HEK293 (cell line): ENCODE measurements around the gene TMEM184C.

Source experiments
- CTCF ChIA-PET: fragments of 350-600 bp; formaldehyde crosslinking; extraction: SDS; loops from one replicate; lab custom pipeline; 2021; ENCODE audit warnings: antibody characterized with exemption; lab: Yijun Ruan, JAX
- POLR2A ChIA-PET: fragments of 300-600 bp; formaldehyde crosslinking; extraction: SDS; loops from one replicate; lab custom pipeline; 2020; ENCODE audit warnings: antibody characterized with exemption, inconsistent platforms; lab: Yijun Ruan, JAX
- H3K27ac ChIP-seq: fragments of 200-500 bp; sonication (Bioruptor generic); 2 replicates; pipeline ENCODE4 v1.5.1; 2014; ENCODE audit warnings: low read depth, low read length, control low read depth, inconsistent platforms; ENCODE audit errors: extremely low read depth
- H3K36me3 ChIP-seq, 2 experiments: fragments of 200-500 bp in 1 of 2; sonication (Bioruptor generic) in 1 of 2; 1 replicate in 1 of 2; 2 replicates in 1 of 2; pipeline ENCODE4 v1.5.1; 2014 to 2017; ENCODE audit warnings: inconsistent platforms in 2 of 2, low read length in 2 of 2; ENCODE audit not compliant: control insufficient read depth in 2 of 2, insufficient read depth in 1 of 2
- H3K4me1 ChIP-seq: fragments of 200-500 bp; sonication (Bioruptor generic); 2 replicates; pipeline ENCODE4 v1.5.1; 2014; ENCODE audit warnings: mild to moderate bottlenecking, low read length, inconsistent platforms; ENCODE audit not compliant: control insufficient read depth, insufficient read depth
- H3K4me3 ChIP-seq: 2 replicates; pipeline ENCODE4 v1.5.1; 2011; ENCODE audit warnings: low read depth, mild to moderate bottlenecking, control low read depth, low read length, moderate library complexity
- H3K9me3 ChIP-seq: fragments of 200-500 bp; sonication (Bioruptor generic); 2 replicates; pipeline ENCODE4 v1.5.1; 2014; ENCODE audit warnings: low read depth, low read length, inconsistent platforms; ENCODE audit not compliant: control insufficient read depth, insufficient read depth
- BCL6B ChIP-seq: fragments of 450-650 bp; formaldehyde crosslinking; IDR thresholded peaks from 2 replicates; pipeline ENCODE4 v1.5.1; 2017; ENCODE audit warnings: missing biosample characterization, missing genetic modification characterization
- INSM2 ChIP-seq: fragments of 450-650 bp; formaldehyde crosslinking; IDR thresholded peaks from 2 replicates; pipeline ENCODE4 v1.5.1; 2016; ENCODE audit warnings: missing biosample characterization, missing genetic modification characterization
- REST ChIP-seq: fragments of 450-650 bp; formaldehyde crosslinking; IDR thresholded peaks from 2 replicates; pipeline ENCODE4 v1.5.1; 2016; ENCODE audit warnings: missing biosample characterization, missing genetic modification characterization
- SP7 ChIP-seq: fragments of 450-650 bp; formaldehyde crosslinking; IDR thresholded peaks from 2 replicates; pipeline ENCODE4 v1.5.1; 2016; ENCODE audit warnings: missing biosample characterization, missing genetic modification characterization
- ZFHX2 ChIP-seq: fragments of 450-650 bp; formaldehyde crosslinking; conservative IDR thresholded peaks from 2 replicates; pipeline ENCODE4 v1.5.1; 2016; ENCODE audit warnings: missing biosample characterization, missing genetic modification characterization
- ZNF426 ChIP-seq: fragments of 450-650 bp; formaldehyde crosslinking; IDR thresholded peaks from 2 replicates; pipeline ENCODE4 v1.5.1; 2017; ENCODE audit warnings: missing biosample characterization, missing genetic modification characterization, mild to moderate bottlenecking, inconsistent platforms, moderate library complexity
- ZNF488 ChIP-seq: fragments of 450-650 bp; formaldehyde crosslinking; IDR thresholded peaks from 2 replicates; pipeline ENCODE4 v1.5.1; 2016; ENCODE audit warnings: missing biosample characterization, missing genetic modification characterization
- ZNF518A ChIP-seq: fragments of 450-650 bp; formaldehyde crosslinking; conservative IDR thresholded peaks from 2 replicates; pipeline ENCODE4 v1.5.1; 2016; ENCODE audit warnings: low read depth, missing biosample characterization, missing genetic modification characterization
- ZNF529 ChIP-seq: fragments of 450-650 bp; formaldehyde crosslinking; IDR thresholded peaks from 2 replicates; pipeline ENCODE4 v1.5.1; 2017; ENCODE audit warnings: missing genetic modification characterization, missing biosample characterization; ENCODE audit not compliant: insufficient replicate concordance
- ZNF571 ChIP-seq: fragments of 450-650 bp; formaldehyde crosslinking; IDR thresholded peaks from 2 replicates; pipeline ENCODE4 v1.5.0; 2017; ENCODE audit warnings: missing biosample characterization, missing genetic modification characterization
- ZNF600 ChIP-seq: fragments of 450-650 bp; formaldehyde crosslinking; IDR thresholded peaks from 2 replicates; pipeline ENCODE4 v1.5.1; 2016; ENCODE audit warnings: missing biosample characterization, missing genetic modification characterization
- ZNF654 ChIP-seq: fragments of 450-650 bp; formaldehyde crosslinking; IDR thresholded peaks from 2 replicates; pipeline ENCODE4 v1.5.1; 2016; ENCODE audit warnings: low read depth, missing biosample characterization, missing genetic modification characterization
- ZNF777 ChIP-seq: fragments of 450-650 bp; formaldehyde crosslinking; IDR thresholded peaks from 2 replicates; pipeline ENCODE4 v1.5.1; 2017; ENCODE audit warnings: missing biosample characterization, missing genetic modification characterization, borderline replicate concordance

Gene TMEM184C

GRCh38 chr4:147714575-147715401 lies 97.6 kb downstream of the TMEM184C start (continued):
- TF ChIP-seq ZNF571 (tag by site-specific recombination) (no peak), ZNF600 (tag by site-specific recombination) (no peak), REST (tag by site-specific recombination) (no peak), INSM2 (tag by site-specific recombination) (no peak), ZNF654 (tag by site-specific recombination) (peak; percentile 12; the same call in 1 of the 2 replicates), ZNF426 (tag by site-specific recombination) (peak; percentile 61), ZNF777 (tag by site-specific recombination) (no peak), ZFHX2 (tag by site-specific recombination) (no peak), ZNF529 (tag by site-specific recombination) (no peak), ZNF488 (tag by site-specific recombination) (no peak), ZNF518A (tag by site-specific recombination) (peak; percentile 60; the same call in 1 of the 2 replicates)

GRCh38 chr4:147717878-147718277 lies 100.7 kb downstream of the TMEM184C start:
- 0 out of 2 replicates have a peak, but pooled peaks have one; percentile 16 for TF ChIP-seq BCL6B (tag by site-specific recombination)
- TF ChIP-seq SP7 (tag by site-specific recombination): no peak
- Histone ChIP-seq H3K4me1 (no peaks in the 10 kb centered on the region), H3K4me3 (no peak overlapping the region), H3K9me3 (no peaks in the 10 kb centered on the region), H3K27ac (no peak overlapping the region), H3K36me3 (no peaks in the 10 kb centered on the region)
- ChIA-PET CTCF (interaction anchor here (1.0 to 1.2 kb wide), 2 partner anchors 8 to 149 kb away, joined by 4 to 10 read pairs; no protein-coding TSS in a partner anchor), POLR2A (no interaction called here)
